GM21576 (cell line): ENCODE measurements around the gene PRR14.
A peak's percentile ranks its signal among the peaks of the same experiment; 100 is the strongest.

Source experiments
- ATAC-seq: cut with Tn5 transposase; IDR thresholded peaks from one replicate; pipeline ENCODE4 v1.9.1; 2021; ENCODE audit warnings: mild to moderate bottlenecking, moderate library complexity; ENCODE audit not compliant: unreplicated experiment

Gene PRR14

DNA sequence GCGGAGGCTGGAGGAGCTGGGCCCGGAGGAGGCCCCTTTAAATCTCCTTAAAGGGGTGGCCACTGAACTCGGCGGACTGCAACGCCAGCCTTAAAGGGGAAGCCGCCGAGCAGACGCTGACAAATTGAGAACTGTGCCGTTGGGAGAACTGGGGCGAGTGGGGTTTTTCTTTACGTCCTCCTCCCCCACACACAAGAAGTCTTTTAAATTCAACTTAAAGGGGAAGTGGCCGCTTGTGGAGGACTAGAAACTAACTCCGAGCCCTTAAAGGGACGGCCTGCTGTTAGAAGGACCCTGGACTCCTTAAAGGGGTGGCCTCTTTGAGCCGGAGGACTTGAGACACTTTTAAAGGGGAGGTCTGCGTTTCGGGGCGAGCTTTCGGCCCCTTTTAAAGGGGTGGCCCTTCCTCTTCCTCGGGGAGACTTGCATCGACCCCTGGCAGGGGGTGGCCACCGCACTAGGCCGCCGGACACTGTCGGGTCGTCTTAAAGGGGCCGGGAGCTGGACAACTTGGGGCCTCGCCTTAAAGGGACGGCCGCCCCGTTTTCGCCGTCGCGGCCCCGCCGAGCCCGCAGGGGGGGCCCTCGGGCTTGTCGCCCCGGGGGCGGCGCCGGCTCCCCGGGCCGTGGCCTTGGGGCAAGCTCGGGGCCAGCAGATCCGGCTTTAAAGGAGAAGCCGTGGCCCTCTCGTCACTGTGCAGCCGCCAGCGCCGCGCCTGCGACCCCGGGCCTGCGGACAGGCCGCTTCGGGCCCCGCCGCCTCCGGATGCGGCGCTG lies 8.2 kb downstream of the PRR14 start:
- ATAC-seq, result peak; percentile 23

DNA sequence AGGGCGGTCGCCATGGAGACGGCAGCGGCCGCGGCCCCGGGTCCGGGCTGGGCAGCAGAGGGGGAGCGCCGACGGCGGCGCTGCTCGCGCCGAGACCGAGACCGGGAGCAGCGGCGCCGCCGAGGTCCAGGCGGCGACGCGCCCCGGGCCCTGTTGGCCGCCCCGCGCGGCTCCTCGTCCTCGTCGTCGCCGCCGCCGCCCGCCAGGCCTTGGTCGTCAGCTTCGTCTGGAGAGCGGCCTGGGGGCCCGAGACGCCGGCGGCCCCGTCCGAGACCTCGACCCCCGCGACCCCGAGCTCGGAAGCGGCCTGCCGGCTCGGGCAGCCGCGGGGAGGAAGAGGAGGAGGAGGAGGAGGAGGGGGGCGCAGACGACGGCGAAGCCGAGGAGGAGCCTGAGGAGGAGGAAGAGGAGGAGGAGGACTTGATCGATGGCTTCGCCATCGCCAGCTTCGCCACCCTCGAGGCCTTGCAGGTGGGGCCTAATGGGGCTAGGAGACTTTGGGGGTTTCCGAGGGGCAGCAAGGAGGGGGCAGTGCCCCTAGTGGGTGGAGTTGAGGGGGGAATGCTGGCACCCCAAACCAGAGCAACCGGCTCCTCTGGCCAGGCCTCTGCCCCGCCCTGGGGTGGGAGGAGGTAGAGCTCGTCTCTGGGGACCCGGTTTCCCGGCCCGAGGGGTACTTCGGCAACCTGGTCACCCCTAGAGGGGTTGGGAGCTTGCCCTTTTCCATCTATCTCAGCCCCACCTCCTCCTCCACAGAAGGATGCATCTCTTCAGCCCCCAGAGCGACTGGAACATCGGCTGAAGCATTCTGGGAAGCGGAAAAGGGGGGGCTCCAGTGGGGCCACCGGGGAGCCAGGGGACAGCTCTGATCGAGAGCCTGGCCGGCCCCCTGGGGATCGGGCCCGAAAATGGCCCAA lies 9.0 kb downstream of the PRR14 start:
- ATAC-seq, result no peak

DNA sequence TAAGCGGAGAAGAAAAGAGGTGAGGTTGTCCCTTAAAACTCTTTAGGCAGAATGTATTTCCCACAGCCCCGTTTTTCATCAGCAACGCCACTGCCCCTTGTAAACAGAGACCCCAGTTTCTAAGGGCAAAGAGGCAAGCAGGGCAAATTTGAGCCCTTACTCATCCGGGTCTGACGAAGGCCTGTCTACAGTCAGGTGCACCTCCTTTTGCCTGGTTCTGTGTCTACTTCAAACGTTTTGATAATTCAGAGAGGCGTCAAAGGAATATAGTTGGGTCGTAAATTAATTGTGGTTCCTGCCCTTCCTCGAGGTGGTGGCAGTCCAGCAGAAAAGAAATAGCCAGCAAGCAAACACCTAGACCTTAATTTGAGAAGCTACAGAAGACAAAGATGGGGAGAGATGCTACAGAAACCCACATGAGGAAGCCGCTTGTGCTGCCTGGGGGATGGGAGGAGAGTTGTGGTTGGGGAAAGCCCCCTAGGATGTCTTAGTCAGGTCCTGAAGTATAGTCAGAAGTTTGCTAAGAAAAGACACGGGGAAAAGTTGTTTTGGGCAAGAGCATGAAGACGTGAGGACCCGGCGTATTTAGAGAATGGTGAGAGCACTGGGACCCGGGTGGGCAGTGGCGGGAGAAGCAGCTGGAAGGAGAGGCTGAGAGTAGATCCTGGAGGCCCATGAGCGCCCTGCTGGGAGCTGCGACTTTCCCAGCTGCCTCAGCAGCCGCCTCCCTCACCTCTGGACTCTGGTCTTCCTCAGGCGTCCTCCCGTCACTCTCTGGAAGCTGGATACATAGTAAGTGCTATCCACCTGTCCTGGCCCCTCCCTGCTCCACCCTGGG lies 9.9 kb downstream of the PRR14 start:
- no peak for ATAC-seq

DNA sequence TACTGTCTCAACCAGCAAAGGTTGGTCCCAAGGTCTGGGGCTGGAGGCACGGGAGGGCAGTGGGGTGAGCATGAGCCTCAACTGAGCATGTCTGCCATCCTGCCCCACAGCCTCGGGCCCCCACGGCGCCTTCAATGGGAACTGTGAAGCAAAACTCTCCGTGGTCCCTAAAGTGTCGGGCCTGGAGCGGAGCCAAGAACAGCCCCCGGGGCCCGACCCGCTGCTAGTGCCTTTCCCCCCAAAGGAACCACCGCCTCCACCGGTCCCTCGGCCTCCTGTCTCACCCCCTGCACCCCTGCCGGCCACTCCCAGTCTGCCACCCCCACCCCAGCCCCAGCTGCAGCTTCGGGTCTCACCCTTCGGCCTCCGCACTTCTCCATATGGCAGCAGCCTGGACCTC lies 11.7 kb downstream of the PRR14 start:
- ATAC-seq, result no peak

DNA sequence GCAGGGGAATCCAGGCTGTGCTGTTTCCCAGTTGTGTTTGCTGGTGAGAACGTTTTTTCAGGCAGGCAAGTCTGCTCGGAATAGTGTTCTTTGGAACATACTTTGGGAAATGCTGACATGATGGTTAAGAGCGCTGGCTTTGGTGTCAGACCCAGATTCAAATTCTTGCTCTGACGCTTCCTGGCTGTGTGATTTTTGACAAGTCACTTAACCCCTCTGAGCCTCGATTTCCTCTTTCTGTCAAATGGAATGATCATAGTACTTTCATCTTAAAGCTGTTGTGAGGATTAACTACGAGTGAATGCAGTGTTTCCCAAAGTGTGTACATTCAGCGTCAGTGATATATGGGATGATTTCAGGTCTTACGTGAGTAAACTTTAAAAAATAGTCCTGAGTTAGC lies 12.3 kb downstream of the PRR14 start:
- no peak for ATAC-seq

DNA sequence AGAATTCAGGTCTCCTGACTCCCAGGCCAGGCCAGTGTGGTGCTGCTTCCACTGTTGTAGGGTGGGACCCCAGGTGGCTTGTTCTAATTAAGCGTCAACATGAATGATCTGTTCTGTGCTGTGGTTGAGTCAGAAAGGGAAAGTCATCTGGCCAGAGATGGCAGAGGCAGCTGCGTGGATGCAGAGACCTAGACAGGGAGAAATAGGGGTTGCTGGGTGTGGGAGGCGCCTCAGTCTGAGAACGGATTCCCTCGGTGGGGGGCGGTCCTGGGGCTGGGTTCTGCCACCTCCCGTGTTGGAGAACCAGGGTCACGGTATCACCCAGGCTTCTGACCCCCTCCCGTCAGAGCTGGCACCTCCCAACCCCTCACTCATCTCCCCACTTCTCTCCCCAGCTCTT lies 13.1 kb downstream of the PRR14 start:
- ATAC-seq, result no peak

DNA sequence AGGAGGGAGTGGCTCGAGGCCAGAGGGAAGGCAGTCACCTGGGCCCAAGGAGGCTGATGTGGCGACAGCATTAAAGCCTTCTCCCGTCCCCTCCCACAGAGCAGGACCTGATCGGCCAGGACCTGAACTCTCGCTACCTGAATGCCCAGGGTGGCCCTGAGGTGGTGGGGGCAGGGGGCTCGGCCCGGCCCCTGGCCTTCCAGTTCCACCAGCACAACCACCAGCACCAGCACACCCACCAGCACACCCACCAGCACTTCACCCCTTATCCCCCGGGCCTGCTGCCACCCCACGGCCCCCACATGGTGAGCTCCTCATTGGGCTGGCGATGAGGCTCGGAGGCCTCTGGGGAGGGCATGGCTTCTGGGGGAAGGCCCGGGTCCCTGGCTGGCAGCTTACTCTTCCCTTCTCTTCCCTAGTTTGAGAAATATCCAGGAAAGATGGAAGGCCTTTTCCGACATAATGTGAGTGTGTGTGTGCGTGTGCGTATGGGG lies 13.9 kb downstream of the PRR14 start:
- no peak for ATAC-seq

DNA sequence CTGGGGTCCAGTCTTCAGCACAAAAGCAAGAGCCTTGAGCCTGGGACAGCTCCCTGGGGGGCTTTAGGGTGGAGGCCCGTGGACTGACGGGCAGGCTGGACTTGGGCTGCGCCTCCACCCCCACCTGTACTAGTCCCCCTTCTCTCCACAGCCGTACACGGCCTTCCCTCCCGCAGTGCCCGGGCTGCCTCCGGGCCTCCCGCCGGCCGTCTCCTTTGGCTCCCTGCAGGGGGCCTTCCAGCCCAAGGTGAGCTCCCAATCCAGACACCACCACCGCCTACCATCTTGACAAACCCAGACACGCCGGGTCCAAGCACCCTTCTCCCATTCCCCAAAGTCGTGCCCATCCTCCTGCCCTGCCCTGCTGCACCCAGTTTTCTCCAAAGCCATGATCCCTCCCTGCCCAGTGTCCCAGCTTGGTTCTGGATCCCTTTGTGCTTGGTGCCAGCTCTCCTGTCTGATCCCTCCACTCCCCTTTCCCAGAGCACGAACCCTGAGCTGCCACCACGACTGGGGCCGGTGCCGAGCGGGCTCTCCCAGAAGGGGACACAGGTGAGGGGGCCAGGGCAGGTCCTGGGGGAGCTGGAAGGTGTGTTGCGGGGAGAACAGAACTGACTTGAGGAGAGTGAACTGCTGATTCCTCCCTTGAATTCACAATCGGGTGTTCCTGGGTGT lies 14.5 kb downstream of the PRR14 start:
- ATAC-seq, result no peak

DNA sequence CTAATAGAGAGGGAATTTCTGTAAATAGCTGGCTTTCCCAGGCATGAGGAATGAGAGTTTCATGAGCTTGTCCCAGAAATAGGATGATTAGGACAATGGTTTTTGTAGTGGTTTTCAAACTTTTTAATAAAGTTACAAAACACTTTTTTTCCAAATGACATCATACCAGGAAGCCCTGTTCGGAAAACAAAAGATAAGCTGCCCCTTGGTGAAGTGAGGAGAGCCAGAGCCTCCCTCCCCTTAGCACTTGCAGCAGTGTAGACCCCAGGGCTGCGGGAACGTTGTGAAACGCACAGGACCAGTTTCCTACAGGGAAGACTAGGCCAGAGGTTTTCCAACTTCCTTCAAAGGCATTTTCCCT lies 15.1 kb downstream of the PRR14 start:
- no peak for ATAC-seq

DNA sequence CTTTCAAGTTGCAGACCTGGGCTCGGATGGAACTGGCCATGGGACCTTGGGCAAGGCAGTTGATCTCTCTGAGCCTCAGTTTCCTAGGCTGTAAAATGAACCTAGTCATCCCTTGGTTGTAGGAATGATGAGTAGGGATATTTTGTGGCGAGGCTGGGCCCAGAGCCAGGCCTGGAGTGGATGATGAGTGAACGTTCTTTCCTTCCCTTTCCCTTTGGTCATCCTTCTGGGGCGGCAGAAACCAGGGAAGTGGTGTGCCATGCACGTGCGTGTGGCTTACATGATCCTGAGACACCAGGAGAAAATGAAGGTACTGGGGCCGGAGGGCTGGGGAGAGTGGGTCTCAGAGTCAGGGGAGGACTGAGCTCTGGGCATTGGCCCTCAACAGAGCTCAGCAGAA lies 15.9 kb downstream of the PRR14 start:
- ATAC-seq, result no peak

DNA sequence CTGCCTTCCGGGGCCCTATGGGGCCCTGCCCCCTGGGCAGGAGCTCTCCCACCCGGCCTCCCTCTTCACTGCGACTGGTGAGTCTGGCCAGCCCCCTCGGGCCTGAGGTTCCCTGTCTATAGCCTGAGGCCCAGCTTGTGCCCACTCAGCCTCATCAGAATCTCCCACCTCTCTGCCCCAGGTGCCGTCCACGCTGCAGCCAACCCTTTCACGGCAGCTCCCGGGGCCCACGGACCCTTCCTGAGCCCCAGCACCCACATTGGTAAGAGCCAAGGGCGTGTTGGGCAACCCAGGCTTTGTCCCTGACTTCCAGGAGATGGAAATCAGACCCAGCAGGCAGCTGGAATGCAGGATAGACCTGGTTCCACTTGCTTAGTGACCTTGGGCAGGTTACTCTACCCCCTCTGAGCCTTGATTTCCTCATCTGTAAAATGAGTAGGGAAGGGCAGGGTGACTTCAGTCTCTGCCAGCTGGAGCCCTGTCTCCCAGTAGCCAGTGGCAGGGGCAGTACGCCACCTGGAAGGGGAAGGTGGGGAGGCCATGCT lies 16.7 kb downstream of the PRR14 start:
- ATAC-seq, result no peak

DNA sequence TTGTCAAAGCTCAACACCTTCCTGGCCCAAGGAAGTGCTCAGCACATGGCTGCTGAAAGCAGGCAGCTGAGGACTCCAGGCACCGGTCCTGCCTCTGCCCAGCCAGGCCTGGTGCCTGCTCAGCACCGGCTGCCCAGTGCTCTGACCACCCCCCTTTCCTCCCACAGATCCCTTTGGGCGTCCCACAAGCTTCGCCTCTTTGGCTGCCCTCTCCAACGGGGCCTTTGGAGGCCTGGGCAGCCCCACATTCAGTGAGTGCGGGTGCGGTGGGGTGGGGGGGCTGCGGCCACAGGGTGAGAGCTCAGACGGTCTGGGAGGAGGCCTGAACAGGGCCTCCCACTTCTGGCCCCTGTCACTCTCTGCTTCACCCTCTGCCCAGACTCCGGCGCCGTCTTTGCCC lies 17.6 kb downstream of the PRR14 start:
- ATAC-seq, result no peak

DNA sequence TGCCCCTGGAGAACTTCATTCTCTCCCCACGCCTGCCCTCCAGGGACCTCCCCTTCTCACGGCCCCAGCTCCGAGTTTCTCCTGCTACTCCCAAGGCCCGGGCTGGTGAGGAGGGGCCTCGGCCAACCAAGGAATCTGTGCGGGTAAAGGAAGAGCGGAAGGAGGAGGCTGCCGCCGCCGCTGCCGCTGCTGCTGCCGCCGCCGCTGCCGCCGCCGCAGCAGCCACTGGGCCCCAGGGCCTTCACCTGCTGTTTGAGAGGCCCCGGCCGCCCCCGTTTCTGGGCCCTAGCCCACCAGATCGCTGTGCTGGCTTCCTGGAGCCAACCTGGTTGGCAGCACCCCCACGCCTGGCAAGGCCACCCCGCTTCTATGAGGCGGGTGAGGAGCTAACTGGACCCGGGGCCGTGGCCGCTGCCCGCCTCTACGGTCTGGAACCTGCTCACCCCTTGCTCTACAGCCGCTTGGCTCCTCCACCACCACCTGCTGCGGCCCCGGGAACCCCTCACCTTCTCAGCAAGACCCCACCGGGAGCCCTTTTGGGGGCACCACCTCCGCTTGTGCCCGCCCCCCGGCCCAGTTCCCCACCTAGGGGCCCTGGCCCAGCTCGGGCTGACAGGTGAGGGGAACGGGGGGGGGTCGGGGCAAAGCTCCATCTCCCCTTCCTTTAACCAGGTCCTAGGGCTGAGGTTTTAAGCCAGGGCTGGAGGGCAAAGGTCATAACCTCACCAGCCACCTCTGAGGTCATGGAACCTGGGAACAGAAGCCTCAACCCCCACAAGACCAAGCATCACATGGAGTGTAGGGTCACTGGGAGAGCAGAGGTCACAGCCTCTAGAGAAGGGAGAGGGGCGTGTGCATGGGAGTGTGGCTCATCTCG lies 18.5 kb downstream of the PRR14 start:
- no peak for ATAC-seq

DNA sequence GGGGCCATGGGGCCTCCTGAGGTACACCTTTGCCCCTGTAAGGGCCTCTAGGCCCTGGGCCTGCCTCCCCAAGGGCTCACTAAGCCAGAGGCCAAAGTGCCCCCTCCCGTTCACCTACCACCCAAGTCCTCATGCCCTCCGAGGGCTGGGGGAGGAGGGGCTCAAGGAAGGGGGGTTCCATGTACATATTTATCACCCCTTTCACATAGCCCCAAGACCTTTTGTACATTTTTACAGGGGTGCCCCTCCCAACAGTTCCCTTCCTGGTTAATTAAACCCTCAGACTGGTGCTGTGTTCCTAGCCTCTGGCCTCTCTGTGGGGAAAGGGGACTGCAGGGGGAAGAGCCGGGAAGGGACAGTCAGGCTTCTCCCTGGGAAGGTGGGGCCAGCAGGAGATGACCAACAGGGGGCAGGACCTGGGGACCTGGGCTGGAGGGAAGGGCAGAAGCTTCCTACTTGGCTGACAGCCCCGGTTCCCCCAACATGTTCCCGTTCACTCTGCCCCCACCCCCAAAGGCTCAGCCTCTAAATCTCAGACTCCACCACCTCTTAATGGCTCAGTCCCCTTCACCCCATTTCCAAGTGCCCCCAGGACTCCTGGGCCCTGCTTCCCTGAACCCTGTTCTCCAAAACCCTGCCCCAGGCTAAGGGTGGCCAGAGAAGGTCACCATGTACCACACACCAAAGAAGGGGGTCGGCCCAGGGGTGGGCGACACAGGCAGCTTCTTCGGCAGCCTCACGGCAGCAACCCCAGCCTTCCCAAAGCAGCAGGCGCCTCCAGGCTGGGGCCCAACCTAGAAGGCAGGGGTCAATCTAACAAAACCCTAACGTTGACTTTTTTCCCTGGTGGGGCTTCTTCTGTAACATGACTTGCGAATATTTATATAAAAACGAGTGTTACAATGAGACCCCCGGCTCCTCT lies 19.4 kb downstream of the PRR14 start:
- no peak for ATAC-seq

DNA sequence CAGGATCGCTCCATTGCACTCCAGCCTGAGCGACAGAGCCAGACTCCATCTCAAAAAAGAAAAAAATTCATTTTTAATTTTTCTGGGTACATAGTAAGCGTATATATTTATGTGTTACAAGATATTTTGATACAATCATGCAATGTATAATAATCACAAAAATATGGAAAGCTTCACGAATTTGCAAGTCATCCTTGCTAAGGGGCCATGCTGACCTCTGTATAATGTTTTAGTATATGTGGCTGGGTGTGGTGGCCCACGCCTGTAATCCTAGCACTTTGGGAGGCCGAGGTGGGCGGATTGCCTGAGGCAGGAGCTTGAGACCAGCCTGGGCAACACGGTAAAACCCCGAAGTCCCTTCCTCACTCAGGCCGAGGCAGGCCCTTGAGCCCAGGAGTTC lies 24.4 kb downstream of the PRR14 start:
- no peak for ATAC-seq

DNA sequence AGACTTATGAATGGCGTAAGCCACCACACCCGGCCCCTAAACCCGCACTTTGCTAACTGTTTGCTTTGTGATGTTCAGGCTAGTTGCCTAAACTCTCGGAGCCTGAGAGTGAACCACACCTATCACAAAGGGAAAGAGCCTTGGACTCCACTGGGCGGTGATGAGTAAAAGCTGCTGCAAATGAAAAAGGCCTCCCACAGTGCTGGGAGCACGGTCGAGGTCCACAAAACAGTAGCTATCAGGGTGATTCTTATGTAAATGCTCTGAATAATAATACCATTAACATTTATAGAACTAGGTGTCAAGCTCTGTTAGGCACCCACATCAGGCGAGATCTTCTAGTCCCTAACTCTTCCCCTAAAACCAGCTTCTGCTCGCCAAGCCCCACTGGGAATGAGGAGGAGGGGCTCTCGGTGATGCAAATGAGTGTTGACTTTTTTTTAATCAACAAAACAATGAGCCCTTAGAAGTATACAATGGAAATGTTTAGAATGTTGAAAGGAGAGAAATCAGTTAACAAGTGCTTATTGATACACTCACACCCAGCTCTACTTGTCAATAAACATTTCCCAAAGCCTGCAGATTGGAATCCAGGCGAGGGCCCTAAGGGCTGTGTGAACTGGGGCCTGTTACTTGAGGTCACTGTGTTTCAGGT lies 27.3 kb downstream of the PRR14 start:
- ATAC-seq, result no peak

DNA sequence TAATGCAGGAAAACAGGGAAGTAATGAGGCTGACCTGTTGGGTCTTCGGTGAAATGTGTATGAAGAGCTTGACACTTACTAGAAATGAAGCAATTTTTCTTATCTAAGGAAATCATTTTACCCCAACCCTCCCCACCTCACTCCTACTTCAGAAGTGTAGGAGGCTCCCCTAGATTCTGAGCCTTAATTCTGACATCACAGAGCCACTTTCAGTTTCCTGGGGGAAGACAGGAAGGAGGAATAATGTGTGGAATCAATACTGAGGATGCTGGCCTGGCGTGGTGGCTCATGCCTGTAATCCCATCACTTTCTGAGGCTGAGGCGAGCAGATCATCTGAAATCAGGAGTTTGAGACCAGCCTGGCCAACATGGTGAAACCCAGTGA lies 27.8 kb downstream of the PRR14 start:
- no peak for ATAC-seq

DNA sequence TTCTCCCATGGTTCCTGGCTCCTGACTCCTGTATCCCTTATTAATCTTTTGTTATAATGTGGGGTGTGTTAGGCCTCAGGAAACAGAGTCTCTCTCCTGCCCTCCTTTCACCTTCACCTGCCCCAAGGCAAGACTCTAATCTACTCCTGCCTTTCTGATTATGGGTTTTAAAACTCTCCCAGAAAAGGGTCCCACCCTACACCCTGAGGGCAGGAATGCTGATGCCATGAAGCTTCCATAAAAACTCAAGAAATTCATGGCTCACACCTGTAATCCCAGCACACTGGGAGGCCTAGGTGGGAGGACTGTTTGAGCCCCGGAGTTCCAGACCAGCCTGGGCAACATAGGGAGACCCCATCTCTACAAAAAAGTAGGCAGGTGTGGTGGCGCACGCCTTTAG lies 29.6 kb downstream of the PRR14 start:
- ATAC-seq, result no peak
